Activated CD8-positive, alpha-beta memory T cell treated with anti-CD3 and anti-CD28 coated beads for 48 hours (primary cell): ENCODE data around the gene ASB7.
"Not testable (repeated sequence)": the region's sequence is repeated elsewhere in the genome, so short reads cannot be mapped to it uniquely, and the experiment has no call there.

ENCODE experiments used
- DNase-seq, 3 experiments: peaks; one replicate each; pipeline ENCODE4 v3.0.0-alpha.2; 2020; ENCODE audit warnings: low read depth in 2 of 3, low spot score in 2 of 3

ASB7 gene

GRCh38 chr15:100602064-100602822, at the start of gene ASB7, which contains the start of gene LINS1:
Gene ASB7 (plus strand): TSS chr15:100602589. CDS start chr15:100612217, 9,628 bp downstream.
Gene LINS1 (minus strand): TSS chr15:100602184. CDS start chr15:100580842, 21,342 bp downstream.
- peak; percentile 91 to 98 (median 97) for DNase-seq

- DNase-seq = no peak
Observed at GRCh38 chr15:100553468-100553867, 48.9 kb upstream of the ASB7 start.

GRCh38 chr15:100558771-100559254, 43.6 kb upstream of the ASB7 start:
- no peak for DNase-seq

- no peak for DNase-seq
Observed at GRCh38 chr15:100559330-100559729, 43.1 kb upstream of the ASB7 start.

GRCh38 chr15:100560323-100560722, 42.1 kb upstream of the ASB7 start:
- DNase-seq = no peak

GRCh38 chr15:100565591-100565990, 36.8 kb upstream of the ASB7 start:
- DNase-seq = no peak

GRCh38 chr15:100566850-100567628, 35.4 kb upstream of the ASB7 start:
- no peak for DNase-seq

GRCh38 chr15:100569391-100569790, 33.0 kb upstream of the ASB7 start:
- no peak for DNase-seq

GRCh38 chr15:100570275-100570674, 32.1 kb upstream of the ASB7 start:
- DNase-seq = no peak

GRCh38 chr15:100570735-100571313, 31.6 kb upstream of the ASB7 start:
- no peak for DNase-seq

GRCh38 chr15:100571592-100572167, 30.7 kb upstream of the ASB7 start:
- DNase-seq = no peak

GRCh38 chr15:100572362-100572983, 29.9 kb upstream of the ASB7 start:
- no peak for DNase-seq

- no peak for DNase-seq
Observed at GRCh38 chr15:100573526-100573925, 28.9 kb upstream of the ASB7 start.

- DNase-seq = no peak
Observed at GRCh38 chr15:100580414-100580813, 22.0 kb upstream of the ASB7 start.

- no peak for DNase-seq
Observed at GRCh38 chr15:100588638-100589242, 13.6 kb upstream of the ASB7 start.

- DNase-seq = not testable (repeated sequence)
Observed at GRCh38 chr15:100591163-100591562, 11.2 kb upstream of the ASB7 start.

- no peak for DNase-seq
Observed at GRCh38 chr15:100591835-100592234, 10.6 kb upstream of the ASB7 start.

- DNase-seq = no peak
Observed at GRCh38 chr15:100592898-100593297, 9.5 kb upstream of the ASB7 start.

GRCh38 chr15:100593431-100593830, 9.0 kb upstream of the ASB7 start:
- no peak for DNase-seq

GRCh38 chr15:100595964-100596363, 6.4 kb upstream of the ASB7 start:
- no peak for DNase-seq
